Skeletal muscle cell (primary cell): Measurements from ENCODE around the gene RAB8B.

ENCODE experiments used
- DNase-seq: peaks from one replicate; pipeline ENCODE4 v3.0.0-alpha.2; 2010; ENCODE audit warnings: low read depth
- H3K4me3 ChIP-seq: 2 replicates; pipeline ENCODE4 v1.5.1; 2011; ENCODE audit warnings: low read depth, mild to moderate bottlenecking, control low read depth, low read length, moderate library complexity

Gene RAB8B

DNA sequence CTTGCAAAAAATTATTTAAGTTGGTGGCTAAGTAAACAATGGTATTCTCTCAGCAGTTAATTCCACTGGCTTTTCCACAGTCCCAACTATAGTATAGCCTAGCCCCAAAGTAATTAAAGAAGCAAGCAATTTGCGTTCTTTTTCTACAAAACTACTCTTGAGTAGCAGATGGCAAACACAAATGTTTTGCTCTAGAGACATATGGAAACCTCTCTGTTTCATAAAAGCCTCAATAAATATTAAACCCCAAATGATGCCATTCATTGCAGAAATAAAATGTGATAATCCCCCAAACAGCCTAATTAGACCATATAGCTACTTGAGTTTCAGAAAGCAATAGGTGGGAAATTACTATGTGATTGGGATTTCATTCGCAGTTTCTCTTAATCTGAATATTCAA is 8.7 kb upstream of the RAB8B start:
- H3K4me3 ChIP-seq = no peak overlapping the region
- no peak for DNase-seq

- no peak overlapping the region for H3K4me3 ChIP-seq
- no peak for DNase-seq
Measured at GRCh38 chr15:63181648-63182047, 7.8 kb upstream of the RAB8B start.

DNA sequence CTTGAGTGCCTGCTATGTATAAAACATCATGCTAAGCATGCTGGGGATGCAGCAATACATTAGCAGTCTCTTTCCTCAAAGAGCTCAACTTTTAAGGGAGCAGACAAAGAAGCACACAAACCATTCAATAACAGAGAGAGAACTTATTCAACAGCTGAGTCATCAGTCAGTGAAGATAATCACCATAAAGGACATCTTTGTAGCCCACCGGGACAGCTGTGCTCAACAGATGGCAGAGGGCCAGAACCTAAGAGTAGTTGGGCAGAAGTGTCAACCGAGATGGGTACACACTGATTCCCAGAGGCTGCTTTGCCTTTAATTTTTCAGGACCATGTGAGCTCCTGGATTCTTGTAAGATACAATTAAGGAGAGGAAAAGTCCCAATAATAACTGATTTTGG is 4.2 kb upstream of the RAB8B start:
- no peak overlapping the region for H3K4me3 ChIP-seq

DNA sequence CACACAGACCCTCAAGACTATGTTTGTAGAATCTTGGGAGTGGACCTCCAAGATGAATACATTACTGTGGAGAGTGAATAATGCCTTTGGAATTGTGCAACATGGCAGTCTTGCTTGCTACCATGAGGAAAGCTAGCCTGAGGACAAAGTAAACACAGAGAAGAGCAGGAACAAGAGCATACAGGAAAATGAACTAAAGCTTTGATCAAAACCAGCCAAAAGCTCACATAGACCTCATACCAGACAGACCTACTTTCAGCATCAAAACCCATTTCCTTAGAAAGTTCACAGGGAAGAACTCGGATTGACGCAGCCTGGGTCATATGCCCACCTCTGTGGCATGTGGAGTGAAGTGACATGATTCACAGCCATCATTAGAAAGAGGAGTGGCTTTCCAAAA is 3.3 kb upstream of the RAB8B start:
- H3K4me3 ChIP-seq = no peak overlapping the region

More for the DNA sequence above, 4.2 kb upstream of the RAB8B start:
- DNase-seq = no peak

GRCh38 chr15:63187589-63188226 is 1.7 kb upstream of the RAB8B start:
- no peak for DNase-seq
- H3K4me3 ChIP-seq = no peak overlapping the region

More for the DNA sequence above, 3.3 kb upstream of the RAB8B start:
- DNase-seq = peak; percentile 49

DNA sequence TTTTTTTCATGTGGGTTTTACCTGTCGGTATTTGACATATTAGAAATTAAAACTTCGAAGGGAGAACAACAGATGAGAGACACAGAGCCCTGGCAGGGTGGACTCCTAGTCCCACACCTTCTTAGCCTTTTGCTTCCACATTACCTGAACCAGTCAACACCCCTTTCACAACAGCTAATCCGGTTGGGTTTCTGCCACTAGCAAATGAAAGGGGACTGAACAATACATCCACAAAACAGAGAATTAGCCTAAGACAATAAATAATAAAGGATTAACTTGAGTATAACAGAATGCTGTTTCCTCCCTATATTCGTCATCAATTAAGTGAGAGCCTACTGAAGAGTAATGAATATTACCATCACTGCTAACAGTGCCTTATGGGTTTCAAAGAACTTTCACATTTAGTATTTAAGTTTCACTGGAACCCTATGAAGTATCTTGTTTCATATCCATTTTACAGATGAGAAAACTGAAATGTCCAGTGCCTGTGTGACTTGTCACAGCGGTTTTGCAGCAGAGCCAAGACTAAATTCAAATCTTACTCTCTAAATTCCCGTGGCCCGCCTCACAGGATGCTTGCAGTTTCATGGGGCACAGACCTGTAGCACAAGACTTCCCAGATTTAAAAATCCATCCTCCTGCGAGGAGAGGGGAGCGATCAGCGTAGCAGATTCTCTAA is 1.0 kb upstream of the RAB8B start:
- no peak for DNase-seq
- H3K4me3 ChIP-seq = peak overlapping the region; percentile 70

GRCh38 chr15:63189941-63190768 is 749 bp downstream of the RAB8B start:
- DNase-seq = no peak
- peak overlapping the region; percentile 70 for H3K4me3 ChIP-seq

DNA sequence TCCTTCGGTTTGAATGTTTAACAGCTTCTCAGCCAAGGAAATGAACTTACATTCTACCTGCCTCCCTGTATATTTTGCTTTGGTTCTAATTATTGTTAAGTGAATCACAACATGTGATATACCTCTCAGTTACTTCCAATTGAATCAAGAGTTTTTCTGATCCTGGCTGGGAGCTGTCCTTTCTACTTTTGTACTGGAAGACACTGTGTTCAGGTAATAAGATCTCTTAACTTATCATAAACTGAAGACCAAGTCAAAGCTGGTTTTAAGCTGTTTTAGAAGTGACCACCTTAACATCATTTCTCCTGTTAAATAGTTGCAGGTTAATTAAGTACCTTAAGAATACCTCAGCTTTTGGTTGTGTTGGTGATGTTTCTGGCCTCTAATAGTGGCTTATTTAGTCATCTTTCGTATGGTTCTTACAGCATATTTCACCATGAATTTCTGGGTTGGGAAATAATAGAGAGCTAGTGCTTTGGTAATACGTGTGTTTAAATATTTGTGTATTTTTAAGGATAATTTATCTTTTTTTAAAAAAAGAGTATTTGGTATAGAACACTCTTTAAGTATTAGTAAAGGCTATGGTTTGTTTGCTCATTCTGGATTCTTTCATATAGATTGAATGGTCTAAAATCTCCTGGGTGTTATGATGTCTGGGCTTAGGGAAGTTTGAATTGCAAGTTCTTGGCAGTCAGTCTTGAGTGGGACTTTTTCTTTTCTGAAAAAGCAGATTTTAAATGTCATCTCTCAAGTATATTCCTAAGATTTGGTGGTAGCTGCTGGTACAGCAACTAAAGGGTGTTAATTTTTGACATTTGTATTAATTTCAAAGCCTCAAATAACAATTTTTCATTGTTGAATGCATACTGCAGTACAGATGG is 1.6 kb downstream of the RAB8B start:
- DNase-seq = no peak
- peak overlapping the region; percentile 70 for H3K4me3 ChIP-seq

- no peak overlapping the region for H3K4me3 ChIP-seq
- DNase-seq = no peak
Measured at GRCh38 chr15:63191895-63192618, 2.7 kb downstream of the RAB8B start.

- no peak overlapping the region for H3K4me3 ChIP-seq
- DNase-seq = no peak
Measured at GRCh38 chr15:63192619-63193206, 3.3 kb downstream of the RAB8B start.

- DNase-seq = no peak
- no peak overlapping the region for H3K4me3 ChIP-seq
Measured at GRCh38 chr15:63194302-63194701, 4.9 kb downstream of the RAB8B start.

DNA sequence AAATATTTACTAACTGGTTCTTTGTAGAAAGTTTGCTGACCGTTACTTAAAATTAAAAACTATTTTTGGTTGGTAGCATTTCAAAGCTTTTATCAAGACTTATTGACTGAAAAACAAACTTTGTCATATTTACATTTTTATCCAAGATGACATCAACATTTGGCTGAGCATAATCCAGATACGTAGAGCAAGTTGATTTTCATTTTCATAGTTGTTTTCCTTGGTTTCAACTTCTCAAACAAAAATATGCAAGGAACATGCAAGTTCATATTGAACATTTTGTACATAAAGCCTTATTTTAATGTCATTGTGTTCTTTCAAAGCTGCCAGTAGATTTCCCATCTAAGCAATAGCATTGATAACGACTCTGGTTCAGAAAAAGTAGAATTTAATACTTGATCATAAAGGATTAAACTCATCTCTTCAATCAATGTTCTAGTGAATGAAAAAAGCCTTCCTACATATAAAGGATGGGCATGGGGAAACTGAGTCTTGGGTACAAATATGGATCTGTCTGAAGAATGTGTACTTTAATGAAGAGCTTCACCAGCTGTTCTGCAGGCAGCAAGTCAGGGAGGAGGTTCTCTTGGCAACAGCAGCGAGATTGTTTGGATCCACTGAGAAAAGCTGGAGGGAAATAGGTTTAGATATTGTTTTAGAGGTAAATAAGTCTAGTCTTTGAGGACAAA is 5.6 kb downstream of the RAB8B start:
- no peak overlapping the region for H3K4me3 ChIP-seq
- DNase-seq = no peak

- no peak for DNase-seq
- H3K4me3 ChIP-seq = no peak overlapping the region
Measured at GRCh38 chr15:63195569-63196015, 6.2 kb downstream of the RAB8B start.

DNA sequence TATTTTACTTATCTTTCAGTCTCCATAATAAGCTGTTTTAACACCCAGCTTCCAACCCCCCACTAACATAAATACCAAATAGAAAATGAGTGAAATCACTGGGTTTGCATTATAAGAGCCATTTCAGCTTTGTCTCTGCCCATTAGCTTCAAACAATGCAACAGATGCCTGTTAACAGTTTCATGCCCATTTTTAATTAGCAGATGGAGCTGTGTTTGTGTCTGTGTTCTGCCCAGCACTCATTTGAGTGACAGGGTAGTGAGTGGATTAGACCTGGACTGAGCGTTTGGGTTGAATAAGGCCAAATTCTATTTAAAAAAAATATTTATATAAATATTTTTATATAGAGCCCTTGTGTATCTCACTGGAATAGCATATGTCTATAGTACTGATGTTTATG is 7.4 kb downstream of the RAB8B start:
- no peak for DNase-seq
- H3K4me3 ChIP-seq = no peak overlapping the region

DNA sequence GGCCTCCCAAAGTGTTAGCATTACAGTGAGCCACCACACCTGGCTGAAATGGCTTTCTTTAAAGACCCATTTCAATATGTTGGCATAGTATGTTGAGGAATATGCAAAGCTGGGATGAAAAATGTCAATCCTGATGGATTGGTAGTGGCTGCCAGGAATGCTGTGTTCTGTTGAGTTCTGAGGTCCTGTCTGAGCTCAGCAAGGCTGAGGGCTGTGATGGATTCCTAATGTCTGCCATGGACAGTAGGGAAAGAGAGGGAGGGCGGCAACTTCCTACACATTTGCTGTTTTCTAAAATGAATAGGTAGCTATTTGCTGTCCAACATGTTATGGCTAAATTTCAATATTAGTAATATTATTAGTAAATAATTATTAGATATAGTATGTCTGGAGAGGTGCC is 8.2 kb downstream of the RAB8B start:
- DNase-seq = no peak
- H3K4me3 ChIP-seq = no peak overlapping the region

DNA sequence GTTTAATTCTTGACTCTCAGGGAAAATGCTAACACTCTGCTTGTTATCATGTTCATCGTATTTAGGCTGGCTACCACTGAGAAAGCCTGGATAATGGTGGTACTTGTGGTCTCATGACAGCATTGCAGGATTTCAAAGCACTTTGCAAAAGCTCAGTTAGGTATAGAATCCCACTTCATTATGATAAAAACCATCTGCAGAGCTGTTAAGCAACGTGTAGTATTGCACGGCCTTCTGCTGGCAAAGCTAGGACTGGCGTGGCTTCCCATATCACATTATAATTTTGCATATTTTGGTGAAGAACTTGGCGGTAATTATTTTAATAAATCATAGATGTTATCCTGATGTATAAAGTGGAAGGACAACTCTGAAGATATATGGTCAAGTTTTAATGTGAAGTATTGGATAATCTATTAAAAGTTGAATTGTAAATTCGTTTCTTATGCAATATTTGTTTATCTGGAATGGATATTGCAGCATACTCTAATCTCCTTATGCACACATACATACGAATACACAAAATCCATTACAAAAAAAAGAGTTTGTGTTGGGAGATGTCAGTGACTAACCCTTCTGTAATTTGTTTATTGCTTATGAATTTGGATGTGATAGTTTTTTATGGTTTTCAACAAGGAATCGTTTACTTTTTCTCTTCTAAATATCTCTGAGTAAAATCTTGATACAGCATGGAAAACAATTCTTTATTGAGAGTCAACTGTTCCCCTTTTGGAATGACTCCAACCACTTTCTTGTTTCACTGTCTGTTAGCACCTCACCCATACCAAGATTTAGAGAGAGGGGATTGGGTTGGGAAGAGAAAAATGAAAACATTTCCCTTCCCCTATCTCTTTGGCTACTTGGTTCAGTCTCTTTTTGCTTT is 9.2 kb downstream of the RAB8B start:
- DNase-seq = no peak
- H3K4me3 ChIP-seq = no peak overlapping the region
